NCI-H345 treated with DMSO at 0.1 percent for 48 hours (cell line): ENCODE data around the gene RILP.

Experiments used
- DNase-seq: peaks from one replicate; lab custom pipeline; 2025; ENCODE audit not compliant: unreplicated experiment; lab: John Stamatoyannopoulos, UW

RILP gene

GRCh38 chr17:1604831-1605528, 44.7 kb downstream of the RILP start:
- no peak for DNase-seq

DNA sequence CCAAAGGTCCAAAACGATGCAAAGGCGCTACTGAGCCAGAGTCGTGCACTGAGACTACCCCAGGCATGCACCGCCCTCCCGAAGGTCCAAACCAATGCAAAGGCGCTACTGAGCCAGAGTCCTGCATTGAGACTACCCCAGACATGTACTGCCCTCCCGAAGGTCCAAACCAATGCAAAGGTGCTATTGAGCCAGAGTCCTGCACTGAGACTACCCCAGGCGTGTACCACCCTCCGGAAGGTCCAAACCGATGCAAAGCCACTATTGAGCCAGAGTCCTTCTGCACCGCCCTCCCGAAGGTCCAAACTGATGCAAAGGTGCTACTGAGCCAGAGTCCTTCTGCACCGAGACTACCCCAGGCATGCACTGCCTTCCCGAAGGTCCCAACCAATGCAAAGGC, 48.1 kb downstream of the RILP start:
- no peak for DNase-seq

- DNase-seq: no peak
Measured at GRCh38 chr17:1598399-1599095, 51.1 kb downstream of the RILP start.

- DNase-seq: no peak
Measured at GRCh38 chr17:1597861-1598342, 51.8 kb downstream of the RILP start.
